NOMO-1 treated with DMSO at 0.1 percent for 48 hours (cell line): ENCODE measurements around the gene IFT88.
"Not testable (repeated sequence)": the region's sequence is repeated elsewhere in the genome, so short reads cannot be mapped to it uniquely, and the experiment has no call there.

Experiments
- DNase-seq: peaks from one replicate; lab custom pipeline; 2025; ENCODE audit not compliant: unreplicated experiment; lab: John Stamatoyannopoulos, UW

Gene IFT88

DNA sequence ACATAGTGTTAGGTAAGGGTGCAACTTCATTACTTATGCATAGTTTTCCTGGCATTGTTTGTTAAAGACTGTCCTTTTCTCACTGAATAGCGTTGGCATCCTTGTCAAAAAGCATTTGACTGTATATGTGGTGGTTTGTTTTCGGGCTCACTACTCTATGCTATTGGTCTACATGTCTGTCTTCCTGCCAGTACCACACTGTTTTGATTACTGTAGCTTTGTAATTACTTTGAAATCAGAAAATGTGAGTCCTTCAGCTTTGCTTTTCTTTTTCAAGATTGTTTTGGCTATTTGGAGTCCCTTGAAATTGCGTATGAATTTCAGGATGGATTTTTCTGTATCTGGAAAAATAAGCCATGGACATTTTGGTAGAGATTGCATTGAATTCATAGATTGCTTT is 56.0 kb downstream of the IFT88 start:
- DNase-seq: no peak

DNA sequence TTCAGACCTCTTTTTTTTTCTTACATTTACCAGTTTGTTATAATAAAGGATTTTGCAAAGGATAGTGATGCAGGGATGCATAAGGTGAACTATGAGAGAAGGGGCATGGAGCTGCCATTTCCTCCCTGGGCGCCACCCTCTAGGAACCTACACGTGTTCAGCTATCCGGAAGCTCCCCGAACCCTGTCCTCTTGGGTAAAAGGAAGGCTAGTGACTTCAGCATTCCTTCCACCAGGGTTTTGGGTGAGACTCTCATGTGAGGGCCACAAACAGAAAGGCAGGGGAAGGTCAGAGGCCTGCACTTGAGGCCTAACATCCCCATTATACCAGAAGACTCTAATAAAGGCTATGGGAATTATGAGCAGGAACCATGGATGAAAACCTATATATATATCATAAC is 57.3 kb downstream of the IFT88 start:
- DNase-seq: no peak

DNA sequence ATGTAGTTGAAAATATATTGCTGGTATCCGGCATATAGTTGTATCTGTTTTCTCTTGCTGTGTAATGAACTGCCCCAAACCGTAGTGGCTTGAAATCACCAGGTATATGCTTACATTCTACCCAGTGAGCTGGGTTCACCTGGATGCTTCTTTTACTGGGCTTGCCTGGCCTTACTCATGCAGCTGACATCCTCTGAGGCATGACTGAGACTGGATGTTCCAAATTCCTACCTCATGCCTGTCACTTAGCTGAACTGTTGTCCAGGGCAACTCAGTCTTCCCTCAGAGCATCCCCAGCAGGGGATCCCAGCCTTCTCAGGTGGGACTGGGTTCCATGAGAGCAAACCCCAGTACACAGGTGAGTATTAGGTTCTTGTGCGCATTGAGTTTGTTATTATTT is 66.8 kb downstream of the IFT88 start:
- no peak for DNase-seq

- DNase-seq: no peak
These were observed 69.1 kb downstream of the IFT88 start for GRCh38 chr13:20636079-20636478.

- DNase-seq: no peak
These were observed 70.9 kb downstream of the IFT88 start for GRCh38 chr13:20637811-20638210.

DNA sequence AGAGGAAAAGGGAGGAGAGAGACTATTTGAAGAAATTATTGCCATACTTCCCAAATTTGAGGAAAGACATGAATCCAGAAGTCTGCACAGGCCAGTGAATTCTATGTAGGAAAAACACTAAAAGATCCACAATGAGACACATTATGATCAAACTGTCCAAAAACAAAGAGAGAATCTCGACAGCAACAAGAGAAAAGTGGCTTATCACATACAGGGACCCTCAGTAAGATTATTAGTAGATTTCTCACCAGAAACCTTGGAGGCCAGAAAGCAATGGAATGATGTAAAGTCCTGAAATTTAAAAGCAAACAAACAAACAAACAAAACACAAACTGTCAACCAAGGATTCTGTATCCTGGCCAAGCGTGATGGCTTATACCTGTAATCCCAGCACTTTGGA is 80.8 kb downstream of the IFT88 start:
- DNase-seq: no peak

DNA sequence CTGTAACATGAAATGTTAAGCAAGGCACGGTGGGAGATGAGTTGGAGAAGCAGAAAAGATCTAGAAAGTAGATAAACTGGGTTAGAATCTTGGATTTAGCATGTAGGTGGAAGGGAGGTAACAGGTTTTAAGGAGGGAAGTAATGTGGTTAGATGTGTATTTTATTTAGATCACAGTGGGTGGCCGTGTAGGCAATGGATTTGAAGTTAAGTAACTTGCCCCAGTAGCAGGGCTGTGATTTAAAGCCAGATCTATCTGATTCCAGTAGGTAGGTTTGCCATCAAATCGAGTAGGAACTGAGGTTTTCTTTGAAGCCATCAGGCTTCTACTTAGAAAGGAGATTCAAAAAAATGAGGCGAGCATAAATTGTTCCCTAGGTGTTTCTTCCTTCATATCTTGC is 86.0 kb downstream of the IFT88 start:
- no peak for DNase-seq

DNA sequence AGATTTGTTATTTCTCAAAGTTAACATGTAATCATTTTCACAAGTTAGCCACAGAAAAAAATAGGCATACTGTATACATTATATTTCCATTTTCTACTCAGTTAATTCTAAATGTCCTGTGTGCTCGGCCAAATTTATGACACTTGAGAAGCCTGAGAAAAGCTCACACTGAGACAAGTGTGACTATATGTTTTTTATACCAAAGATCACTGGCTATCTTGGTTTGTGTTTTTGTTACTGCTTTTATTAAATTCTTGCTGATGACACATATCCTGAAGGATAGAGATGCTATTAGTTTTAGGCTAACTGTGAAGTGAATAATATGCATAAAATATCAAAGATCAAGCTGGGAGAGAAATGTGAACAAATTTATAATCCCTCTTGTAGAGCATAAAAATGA is 87.2 kb downstream of the IFT88 start:
- DNase-seq: no peak

- DNase-seq: no peak
These were observed 91.6 kb downstream of the IFT88 start for GRCh38 chr13:20658451-20659040.

DNA sequence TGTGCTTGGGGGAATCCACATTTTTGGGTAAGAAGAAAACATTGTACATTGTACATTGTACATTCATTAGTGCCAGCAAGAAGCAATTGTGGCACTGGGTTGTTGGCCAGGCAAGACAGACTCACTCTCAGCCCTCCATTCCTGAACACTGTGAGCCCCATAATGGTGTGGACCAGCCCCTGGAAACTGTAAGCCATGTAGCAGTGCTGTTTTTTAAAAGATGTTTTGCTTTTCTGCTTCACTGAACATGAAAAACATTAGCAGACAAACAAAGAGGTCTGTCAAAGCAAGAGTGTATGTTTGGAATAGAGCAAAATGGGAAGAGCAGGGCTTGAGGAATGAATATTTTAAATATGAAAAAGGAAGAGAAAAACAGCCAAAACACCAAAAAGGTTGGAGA is 97.4 kb downstream of the IFT88 start:
- no peak for DNase-seq

- DNase-seq: no peak
These were observed 100.0 kb downstream of the IFT88 start for GRCh38 chr13:20666948-20667347.

DNA sequence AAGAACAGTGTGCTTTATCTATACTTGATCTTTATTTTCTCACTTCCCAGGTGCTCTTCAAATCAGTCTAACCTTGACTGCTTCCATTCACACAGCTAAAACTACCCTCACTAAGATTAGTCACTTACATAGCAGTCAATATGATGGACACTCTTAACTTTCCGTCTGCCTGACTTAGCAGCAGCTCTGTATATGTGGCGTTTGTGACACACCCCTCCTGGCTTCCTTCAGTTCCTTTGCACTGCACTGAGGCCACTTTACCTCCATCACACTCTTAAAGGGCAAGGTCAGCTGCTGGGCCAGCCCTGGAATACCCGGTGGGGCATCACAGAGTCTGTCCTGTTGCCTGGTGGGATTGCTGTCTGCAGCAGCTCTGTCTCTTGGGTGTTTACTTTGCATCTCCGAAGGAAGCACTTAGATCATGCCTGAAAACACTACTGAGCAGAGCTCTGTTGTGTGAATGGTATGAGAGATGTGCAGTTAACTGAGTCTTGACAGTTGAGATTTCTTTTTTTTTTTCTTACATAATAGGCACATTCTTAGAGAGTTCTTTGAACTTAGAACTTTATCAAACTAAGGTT is 101.0 kb downstream of the IFT88 start:
- DNase-seq: no peak

- DNase-seq: no peak
These were observed 102.2 kb downstream of the IFT88 start for GRCh38 chr13:20669162-20669561.

DNA sequence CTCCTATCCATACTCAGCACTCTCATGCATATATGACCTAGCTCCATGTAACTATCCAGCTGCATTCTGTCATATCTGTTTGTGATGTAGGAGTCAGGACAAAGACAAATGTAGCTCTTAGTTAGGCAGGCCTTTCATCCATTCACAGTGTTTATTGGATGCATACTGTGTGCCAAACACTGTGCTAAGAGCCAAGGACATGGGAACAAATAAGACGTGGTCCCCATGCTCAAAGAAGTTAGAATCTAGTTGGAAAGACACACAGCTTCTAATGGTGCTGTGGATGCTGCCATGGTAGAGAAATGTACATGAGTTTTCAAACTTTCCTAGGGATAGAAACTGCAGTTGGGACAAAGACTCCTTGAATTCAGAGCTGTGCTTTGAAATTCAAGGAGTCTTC is 104.8 kb downstream of the IFT88 start:
- DNase-seq: no peak

- no peak for DNase-seq
These were observed 105.8 kb downstream of the IFT88 start for GRCh38 chr13:20672772-20673171.

GRCh38 chr13:20673715-20674114 is 106.8 kb downstream of the IFT88 start:
- no peak for DNase-seq

DNA sequence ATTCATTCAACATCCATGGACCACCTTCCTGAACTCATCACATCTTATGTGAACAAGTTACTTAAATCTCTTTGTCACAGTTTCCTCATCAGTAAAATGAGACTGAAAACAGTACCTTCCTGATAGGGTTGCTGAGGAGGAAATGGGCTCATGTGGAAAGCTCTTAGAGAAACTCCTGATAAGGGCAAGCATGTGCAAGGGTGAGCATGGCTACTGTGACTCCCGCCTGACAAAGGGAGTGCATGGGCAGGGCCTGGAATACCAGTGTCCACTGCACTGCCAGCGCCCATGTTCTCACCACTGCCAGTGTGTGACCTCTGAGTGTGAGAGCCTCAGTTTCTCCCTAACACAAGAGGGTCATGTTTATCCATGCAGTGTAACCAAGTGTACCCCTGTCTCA is 109.3 kb downstream of the IFT88 start:
- no peak for DNase-seq

DNA sequence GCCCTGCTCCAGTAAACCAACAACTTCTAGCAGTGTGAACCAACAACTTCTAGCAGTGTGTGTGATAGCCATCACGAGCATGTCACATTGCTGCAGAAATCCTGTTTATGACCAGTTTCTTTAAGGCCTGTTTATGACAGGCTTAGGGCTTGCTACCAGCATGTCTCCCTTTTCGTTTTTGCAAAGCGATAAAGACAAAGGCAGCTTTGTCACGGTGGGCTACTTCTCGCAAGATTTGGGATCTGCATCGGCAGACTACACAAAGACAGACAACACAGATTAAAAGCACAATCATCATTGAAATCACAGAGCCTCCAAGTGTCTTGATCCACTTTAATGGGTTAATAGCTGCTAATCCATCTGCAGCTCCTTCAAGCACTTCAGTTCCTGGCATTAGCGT is 111.6 kb downstream of the IFT88 start:
- not testable (repeated sequence) for DNase-seq

DNA sequence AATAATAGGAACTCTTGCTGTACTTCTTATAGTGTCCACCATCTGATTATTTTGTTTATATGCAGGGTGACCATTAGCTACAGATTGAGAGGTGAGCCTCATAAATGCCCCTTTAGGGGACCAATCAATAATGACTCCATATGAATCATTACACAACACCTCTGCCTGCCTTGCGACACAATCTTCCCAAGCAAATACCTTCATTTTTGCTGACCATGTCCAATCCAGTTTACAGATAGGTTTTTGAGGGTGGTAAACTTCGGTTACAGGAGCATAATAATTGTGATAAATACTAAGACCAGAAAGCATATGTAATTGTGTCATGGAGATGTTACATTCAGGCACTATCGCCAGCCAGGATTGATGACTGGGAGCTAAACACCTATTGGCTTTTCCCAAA is 112.9 kb downstream of the IFT88 start:
- no peak for DNase-seq

DNA sequence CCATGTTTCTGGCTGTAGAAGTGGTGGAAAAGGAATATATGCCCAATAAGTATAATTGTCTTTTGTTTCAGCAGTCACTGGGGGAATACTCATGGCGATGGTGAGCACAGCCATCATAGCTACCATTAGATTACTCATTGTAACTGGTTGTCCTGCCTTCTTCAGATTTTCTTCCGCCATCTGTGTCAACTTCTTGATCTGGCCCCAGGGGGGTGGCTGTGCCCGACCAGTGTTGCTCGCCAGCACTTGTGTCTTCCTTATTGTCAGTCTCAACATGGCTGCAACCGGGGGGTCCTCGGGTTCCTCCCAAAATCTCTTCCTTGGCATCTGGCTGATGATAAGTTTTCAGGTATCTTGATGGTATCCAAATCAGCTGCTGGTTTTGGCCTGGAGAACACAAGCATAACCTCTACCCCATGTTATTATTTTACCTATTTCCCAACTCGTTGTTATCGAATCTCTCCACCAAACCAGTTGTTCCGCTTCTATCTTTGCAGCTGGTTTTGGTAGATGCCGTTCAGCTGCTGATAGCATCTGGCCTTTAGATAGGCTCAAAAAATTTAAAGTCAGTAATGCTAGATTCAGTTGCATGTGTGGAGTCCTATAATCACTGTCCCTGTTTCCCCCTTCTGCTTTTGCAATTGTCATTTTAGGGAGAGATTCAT is 113.6 kb downstream of the IFT88 start:
- no peak for DNase-seq

GRCh38 chr13:20681481-20681880 is 114.5 kb downstream of the IFT88 start:
- DNase-seq: not testable (repeated sequence)

- no peak for DNase-seq
These were observed 115.1 kb downstream of the IFT88 start for GRCh38 chr13:20682061-20682460.

GRCh38 chr13:20684041-20684440 is 117.1 kb downstream of the IFT88 start:
- DNase-seq: no peak
